Epidermal melanocyte (primary cell): ENCODE data around the gene ARPC5.
"Not testable (repeated sequence)": the region's sequence is repeated elsewhere in the genome, so short reads cannot be mapped to it uniquely, and the experiment has no call there.

Source experiments
- DNase-seq: peaks from one replicate; pipeline ENCODE4 v3.0.0; 2011; ENCODE audit warnings: low spot score; ENCODE audit not compliant: insufficient read length

Gene ARPC5

DNA sequence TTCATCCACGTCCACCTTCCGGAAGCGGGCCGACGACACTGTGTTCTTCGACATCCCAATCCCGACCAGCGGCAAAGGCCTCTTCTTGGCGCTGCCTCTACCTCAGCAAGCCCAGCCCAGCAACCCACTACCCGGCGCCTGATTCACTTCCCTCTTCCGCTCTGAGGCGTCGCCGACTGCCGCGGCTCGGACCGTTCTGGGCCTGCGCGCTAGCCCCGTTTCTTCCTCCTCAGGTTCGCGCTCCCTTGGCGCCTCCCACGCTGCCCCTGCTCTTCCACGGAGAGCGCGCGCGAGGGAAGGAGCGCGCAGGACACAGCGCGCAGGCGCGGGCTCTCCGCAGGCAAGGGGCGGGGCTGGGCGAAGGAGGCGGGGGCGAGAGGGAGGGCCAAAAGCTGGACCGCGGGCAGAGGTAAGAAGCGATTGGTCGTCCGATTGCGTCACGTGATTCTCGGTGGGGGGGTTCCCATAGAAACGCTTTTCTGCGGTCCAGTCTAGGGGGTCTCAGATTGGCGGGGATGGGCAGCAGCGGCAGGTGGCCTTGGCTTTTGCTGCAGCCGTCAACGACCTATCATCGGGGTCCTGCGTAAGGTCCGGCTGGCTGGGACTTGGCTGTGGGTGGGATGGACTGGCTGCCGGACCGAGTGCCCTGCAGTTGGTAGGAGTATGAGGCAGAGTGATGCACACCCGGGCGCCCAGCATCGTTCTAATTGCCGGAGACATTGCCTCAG is at the start of gene ARPC5:
TSS of gene ARPC5 (minus strand) at position 178 of the 728 bp plus-strand sequence. CDS start at position 54, 124 bp downstream.
- peak; percentile 88 for DNase-seq

DNA sequence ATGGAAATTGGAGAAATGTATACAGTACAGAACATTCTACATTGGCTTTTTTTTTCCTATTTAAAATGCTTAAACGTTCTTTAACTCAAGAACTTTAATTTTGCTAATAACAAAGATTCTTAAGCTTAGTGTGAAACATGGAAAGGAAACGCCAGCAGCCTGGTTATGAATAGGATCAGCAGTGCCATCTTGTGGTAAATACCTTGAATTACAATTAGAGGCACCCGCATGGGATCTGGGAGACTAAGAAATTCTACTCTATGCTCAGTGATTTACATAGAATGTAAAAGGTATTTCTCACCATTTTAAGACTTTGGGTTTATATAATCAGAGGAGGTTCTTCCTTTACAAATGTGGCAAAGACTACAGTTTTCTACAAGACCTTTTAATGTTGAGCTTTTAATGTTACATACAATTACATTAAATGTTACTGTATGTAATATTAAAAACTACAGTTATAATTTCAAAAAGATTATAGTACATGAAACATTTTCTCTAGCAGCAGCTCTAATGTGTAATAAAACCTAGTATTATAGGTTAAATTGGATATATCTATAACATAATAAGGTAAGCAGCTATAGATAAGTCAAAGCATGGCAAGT is 49.6 kb upstream of the ARPC5 start:
- DNase-seq: peak; percentile 26

DNA sequence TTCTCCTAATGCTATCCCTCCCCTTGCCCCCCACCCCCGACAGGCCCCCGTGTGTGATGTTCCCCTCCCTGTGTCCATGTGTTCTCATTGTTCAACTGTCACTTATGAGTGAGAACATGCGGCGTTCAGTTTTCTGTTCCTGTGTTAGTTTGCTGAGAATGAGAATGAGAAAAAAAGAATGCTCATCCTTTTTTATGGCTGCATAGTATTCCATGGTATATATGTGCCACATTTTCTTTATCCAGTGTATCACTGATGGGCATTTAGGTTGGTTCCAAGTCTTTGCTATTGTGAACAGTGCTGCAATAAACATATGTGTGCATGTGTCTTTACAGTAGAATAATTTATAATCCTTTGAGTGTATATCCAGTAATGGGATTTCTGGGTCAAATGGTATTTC is 43.8 kb upstream of the ARPC5 start:
- not testable (repeated sequence) for DNase-seq

DNA sequence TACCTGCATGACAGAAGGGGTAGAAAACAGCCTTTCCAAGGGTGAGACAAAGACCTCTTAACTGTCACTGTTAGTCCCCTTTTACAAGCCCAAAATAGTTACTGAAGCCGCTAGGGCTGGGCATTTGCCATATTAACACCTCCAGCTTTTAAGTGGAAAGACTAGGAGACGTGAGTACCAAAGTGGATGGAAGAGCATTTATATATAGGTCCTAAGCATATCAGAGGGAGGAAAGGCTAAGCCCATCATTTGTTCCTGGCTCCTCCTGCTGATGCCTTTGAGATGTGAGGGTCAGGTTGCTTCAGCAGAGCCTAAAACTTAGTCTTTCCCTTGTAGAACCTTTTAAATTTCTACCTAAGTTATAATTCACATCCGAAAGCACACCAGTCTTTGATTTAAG is 43.2 kb upstream of the ARPC5 start:
- DNase-seq: no peak

DNA sequence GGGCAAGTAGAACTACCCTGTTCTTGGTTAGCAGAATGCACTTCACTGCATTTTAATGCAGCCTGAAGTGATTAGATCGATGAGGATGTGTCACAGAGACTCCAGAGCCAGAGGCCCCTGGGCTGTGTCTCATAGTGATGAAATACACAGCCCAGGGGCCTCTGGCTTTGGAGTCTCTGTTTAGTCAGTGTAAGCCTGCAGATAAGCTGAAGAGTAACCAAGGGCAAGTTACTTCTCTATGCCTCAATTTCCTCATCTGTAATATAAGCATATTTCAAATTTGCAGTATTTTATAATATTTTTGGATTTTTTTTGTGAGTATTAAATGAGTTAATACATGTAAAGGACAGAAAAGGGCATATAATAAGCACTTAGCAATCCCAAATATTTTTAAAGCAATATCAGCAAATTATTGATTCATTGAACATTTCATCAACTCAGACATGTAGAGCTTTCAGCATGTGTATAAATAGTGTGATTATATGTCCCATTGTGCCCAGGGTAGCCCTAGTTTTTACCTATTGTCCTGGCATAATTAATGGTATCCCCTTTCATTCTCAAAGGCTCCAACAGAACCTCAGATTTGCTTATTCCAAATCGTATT is 41.1 kb upstream of the ARPC5 start:
- DNase-seq: no peak

DNA sequence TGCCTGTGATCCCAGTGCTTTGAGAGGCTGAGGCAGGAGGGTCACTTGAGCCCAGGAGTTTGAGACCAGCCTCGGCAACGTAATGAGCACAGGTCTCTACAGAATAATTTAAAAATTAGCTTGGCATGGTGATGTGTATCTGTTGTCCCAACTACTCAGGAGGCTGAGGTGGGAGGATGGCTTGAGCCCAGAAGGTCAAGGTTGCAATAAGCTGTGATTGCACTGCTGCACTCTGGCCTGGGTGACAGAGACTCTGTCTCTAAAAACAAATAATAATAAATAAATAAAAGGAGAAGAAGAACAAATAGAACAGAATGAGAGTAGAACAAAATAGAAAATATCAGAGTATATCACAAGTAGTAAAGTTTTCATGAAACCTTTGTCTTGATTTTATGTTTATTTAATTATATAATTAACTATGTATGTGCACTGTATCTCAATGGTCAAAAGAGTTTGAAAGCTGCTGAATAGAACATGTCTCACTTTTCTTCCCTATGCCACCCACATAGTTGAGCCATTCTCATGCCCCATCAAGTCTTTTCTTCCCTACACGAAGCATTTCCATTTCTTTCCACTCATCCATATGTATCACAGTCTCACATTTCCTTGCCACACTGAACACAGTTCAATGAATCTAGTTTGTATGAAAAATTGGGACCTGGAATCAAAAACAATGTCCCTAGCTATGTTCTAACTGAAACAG is 40.5 kb upstream of the ARPC5 start:
- DNase-seq: no peak

DNA sequence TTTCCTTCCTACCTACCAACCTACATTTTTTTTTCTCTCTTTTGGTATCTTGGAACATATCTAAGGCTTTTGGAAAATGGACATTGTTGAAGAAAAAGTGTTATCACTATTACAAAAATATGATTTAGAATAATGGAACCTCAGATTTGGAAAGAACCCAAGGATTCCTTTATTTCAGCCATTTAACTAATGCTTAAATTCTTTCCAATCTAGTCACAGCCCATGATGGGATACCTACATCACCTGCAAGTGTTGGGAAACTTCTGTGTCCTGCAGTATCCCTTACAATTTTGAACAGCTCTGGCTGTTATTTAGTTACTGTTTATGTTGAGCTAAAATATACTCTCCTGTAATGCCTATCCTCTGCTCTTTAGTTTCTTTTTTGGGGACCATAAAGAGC is 39.8 kb upstream of the ARPC5 start:
- DNase-seq: no peak

DNA sequence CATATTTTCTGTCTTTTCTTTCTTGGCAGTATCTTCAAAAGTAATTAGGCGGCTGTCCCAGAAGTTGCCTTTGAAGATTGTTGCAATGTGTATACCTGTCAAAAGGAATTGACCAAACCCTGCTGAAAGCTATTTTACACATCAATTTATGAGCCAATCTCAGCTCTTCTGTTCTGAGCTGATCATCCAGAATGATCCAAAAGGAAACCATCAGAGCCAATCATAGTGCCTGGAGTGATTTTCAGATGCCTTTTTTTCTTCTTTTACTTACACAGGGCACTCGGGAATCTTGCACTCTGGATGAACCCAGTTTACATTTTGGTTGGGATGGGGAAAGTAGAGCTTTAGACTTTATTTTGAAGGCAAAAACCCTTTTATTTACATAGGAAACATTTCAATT is 39.3 kb upstream of the ARPC5 start:
- no peak for DNase-seq

DNA sequence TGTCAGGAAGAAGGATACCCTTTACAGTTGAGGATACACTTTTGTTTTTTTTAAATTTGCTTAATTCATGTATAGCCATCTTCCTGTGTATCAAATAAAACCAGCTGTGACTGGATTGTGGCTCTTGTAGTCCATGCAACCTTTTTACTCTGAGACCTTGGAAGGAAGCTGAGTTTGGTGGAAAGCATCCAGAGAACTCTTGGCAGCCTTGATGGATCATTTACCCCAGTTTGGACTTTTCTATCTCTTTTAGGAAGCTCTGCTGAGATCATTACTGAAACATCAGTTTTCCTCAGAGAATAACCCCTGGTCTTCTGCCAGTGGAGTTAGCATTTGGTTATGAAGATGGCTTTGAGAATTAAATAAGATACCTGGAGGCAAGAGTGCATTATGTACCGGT is 38.8 kb upstream of the ARPC5 start:
- no peak for DNase-seq

DNA sequence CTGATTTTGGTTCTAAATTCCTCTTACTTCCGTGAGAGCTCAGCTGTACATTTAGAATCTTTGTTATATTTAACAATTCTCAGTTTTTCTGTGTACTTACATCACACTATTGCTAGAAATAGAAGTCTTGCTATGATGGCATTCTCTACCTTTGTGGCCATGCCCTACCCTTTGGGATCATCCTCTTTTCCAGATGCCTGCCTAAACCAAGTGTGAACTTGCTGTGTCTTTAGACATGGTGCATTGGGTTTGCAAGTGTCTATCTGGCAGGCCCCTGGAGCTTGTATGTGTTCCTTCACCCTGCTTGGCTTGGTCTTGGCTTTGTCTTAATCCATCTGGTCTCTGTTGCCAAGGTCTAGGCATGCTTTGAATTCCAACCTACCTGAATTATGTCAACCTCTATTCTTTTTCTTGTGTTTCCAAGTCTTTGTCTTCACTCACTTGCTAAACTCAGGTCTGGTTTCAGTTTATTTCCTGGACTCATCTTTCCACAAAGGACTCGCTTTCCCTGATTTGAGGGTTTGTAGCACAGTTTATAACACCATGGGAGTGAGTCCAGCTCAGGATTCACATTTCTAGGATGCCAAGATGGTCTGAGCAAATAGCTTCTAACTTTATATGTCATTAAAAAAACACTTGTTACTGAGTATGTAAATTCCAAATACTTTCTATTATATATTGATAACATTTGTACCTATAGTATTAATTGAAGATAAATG is 38.2 kb upstream of the ARPC5 start:
- no peak for DNase-seq

DNA sequence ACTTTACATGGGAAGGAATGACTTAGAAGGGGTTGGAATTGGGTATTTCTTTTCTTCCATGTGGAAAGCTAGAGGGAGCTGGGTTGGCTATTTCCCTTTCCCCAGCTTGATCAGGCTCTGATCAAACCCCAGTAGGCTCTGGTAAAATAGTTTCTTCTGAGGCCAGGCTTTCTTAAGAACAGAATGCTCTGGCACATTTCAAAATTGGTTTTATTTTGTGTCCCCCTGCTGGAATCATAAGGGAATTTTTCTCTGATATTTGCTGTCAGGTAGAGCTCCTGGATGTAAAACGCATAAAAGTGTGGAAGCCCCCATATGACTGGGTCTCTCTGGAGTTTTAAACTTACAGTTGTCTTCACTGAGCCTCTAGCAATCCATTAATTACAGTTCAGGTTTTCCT is 34.6 kb upstream of the ARPC5 start:
- DNase-seq: no peak

DNA sequence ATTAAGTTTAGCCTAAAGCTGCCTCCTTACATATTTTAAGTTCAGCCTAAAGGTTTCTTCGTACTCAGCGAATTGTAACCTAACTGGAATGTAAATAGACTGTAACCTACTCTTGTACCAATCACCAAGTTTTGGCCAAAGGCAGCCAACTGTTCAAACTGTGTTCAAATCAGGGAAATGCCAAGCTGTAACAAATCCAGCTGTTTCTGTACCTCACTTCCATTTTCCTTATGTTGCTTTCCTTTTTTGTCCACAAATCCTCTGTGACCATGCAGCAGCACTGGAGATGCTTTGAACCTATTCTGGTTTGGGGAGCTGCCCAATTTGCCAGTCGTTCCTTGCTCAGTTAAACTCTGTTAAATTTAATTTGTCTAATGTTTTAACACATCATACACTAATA is 20.8 kb upstream of the ARPC5 start:
- DNase-seq: no peak

DNA sequence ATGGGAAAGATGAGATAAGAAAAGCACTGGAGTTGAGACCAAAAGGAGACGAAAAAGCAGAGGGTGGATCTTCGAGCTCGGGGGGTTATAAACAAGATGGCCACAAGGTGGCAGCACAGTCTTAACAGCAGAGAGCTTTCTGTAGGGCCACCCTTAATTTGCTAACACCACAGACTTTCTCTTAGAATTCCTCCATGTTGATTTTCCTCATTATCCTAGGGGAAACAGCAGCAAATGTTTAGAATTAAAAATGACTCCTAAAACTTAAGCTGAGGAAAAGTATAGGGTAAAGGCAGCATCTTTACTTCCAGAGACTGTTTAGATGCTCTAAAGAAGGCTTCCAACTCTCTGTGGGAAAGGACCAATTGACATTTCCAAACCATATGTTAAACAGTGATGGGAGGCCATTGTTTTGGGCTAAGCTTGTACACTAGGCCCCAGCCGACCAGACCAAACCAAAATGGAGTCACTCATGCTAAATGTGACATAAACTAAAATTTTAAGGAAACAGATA is 20.0 kb upstream of the ARPC5 start:
- DNase-seq: peak; percentile 85

DNA sequence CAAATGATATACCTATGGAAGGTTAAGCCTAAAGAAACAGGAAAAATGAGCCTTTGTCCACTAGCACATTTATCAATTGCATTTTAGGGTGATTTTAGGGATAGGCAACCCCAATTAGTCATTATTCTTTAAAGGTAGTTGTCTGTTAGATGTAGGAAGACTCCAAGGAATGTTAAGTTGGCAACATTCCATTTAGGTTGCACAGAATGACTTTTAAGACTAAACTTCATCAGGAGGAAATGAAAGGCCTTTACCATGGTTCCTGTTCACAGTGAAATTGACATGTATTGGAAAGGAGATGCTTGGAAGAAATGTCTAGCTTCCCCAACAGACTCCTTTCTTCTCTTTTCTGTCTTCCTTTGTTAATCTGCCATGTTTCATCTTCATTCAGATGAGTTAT is 19.1 kb upstream of the ARPC5 start:
- no peak for DNase-seq

DNA sequence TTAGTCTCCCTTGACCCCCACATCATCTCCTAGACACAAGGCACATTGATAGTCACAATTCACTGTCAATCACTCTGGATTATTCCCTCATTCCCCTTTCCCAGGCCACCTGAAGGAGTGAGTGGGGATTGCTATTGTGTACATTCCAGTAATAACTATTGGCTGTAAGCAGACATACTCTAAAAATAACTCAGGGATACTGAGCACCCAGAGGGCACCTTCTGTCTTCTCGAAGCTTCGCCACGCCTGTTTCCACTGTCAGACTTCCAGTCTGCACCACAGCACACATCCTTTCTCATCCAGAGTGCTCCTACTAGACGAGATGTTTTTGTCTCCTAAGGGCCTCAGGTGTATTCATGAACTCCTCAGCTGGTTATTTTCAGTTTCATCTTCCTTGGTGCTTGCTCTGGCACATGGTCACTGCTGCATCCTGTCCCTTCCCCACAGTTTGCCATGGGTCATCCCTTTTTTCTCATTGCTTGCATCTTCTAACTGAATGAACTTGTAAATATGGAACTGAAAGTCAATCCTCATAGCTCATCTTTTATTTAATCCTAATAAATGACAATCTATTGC is 18.4 kb upstream of the ARPC5 start:
- no peak for DNase-seq

DNA sequence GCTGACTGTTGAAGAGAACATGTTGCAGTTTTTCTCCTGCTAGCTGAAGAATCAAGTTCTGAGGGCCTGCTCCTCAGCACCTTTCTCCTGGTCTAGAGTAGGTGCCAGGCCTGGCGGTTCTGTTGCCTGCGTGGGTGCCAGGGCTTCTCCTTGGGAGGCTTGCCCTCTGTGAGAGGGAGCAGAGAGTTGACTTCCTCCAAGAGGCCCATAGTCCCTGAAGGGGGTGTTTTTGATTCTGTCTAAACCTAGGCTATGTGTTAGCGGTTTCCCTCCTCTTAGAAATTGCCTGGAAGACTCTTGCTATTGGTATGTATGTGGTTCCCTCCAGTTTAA is 17.8 kb upstream of the ARPC5 start:
- DNase-seq: no peak

DNA sequence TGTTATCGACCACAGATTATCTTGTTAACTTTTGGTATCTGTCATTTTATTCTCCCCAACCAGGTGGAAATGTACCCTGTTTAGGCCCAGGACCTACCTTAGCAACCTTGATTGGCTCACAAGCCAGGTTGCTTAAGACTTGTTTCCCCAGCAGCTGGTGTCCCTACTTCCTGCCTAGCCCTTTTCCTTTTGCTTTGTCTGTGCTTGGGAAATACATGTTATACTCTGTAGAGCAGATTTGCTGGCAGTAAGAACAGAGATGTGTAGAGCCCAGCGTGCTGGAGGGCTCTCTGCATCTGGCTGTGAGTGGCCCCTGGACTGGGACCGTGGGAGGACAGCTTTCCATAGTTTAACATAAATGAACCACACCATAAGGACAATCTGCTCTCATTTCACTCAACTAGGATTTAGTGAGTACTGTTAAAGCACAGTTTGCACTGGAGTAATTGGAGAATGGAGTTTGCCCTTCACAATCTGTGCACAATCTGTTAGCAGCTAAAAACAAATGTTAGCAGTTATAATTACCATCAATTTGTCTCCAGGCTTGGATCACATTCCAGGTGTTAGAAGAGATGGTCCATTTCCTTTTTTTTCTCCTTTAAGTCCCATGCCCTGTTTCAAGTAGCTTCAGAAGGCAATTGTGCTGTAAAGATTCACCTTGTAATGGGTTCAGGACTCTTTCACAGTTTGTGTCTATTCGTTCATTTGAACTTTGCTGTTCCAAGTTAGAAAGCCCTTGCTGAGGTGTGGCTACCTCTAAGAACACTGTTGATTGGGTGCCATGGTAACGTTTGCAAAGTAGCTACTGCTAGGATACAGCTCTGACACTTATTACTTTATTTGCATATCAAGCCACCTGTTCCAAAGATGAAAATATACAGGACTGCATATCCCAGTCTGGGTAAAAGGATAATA is 17.2 kb upstream of the ARPC5 start, which contains the start of gene APOBEC4:
TSS of gene APOBEC4 (minus strand) at position 770 of the 915 bp plus-strand sequence. CDS start 4,535 bp downstream, outside the sequence.
- DNase-seq: no peak

DNA sequence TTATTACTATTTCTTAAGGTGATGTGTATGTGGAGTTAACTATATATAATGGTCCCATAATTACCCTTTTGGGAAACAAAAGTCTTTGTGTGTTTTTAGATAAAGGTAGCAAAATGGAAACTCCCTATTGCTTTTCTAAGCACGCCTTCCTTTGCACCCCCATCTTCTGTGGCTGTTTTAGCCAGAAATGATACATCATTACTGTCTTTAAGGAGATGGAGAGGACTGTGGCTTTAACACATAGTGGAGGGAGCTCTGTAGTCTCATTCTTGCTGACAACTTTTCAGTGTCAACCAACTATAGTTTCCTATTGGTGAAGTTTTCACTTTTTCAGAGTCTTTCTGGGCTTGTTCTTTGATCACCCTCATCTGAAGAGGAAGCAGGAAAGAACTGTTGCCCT is 16.5 kb upstream of the ARPC5 start:
- no peak for DNase-seq

DNA sequence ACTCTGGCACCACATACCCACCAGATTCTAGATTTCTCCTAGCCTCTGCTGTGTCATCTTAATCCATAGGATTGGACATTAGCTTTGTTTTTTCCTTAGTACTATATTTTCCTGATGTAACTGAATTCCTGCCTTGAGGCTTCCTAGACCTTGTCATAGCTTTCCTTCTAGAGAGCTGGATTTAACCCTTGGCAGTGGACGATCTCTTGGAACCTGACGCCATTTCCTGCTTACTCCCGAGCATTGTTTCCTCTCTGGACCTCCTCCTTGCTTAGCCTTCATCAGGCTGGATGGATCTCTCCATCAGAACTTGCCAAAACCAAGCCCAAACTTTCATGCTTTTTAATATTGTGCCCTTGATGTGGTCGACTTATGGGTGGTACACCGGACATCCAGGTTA is 16.0 kb upstream of the ARPC5 start:
- DNase-seq: no peak

DNA sequence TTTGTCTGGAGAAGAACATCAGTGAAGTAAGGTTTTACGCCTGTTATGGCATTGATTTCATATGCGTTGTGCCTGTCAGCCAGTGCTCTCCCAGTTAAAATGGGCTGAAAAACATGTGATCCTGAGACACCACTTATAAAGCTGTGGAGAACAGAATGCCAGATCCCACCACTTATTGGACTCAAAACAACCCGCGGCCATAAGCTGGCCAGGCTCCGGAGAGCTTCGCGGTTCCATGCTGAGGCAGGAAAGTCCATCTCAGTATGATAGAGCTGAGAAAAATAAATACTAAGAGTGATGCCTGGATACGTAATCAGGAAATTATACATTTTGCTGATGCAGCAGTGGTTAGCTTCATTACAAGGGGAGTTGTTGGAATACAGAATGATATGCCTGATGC is 12.5 kb upstream of the ARPC5 start:
- DNase-seq: no peak
